Superior temporal gyrus (tissue), 1 donor: Measurements from ENCODE around the gene GLCE.

ENCODE experiments used
- DNase-seq: peaks from one replicate; pipeline ENCODE4 v3.0.0-alpha.2; 2016; ENCODE audit errors: extremely low spot score

Gene GLCE

DNA sequence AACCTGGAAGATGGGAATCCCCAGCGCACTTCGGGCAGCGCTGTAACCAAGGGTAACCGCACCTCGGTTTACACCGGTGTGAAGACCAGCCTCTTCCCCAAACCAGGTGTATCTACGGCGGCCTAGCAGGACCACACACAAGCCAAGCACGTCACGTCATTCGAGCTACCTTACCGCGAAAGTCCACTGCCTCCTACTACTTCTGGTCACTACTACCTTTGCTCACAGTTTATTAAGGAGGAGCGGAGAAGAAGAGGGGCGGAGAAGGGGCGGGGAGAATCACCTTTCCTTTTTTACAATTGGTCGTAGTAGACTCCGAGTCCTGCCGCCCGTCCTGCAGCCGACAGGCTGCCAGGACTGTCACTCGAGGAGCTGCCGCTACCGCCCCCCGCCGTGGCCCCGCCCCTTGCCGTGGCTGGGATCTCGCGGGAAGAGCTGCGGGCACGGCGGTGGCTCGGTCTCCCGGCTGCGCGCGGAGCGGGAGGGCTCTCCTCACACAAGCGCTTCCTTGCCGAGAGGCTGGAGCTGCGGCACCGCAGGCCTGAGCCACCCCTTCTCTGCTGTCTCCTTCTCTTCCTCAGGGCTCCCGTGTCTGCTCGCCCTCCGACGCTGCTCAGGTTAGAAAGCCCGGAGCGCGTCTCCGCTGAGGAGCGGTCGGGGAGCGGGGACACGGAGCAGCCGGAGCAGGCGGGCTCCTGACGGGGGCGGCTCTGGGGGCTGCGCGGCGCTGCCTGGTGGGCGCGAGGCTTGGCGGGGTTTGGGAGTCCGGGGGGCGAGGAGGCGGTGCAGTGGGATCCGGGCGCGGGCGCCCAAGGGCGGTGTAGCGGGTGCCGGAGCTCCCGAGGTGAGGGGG is at the start of gene GLCE:
GLCE (plus strand) TSS at position 495 of the 853 bp plus-strand sequence. CDS start 95,172 bp downstream, outside the sequence.
- peak; percentile 97 for DNase-seq

DNA sequence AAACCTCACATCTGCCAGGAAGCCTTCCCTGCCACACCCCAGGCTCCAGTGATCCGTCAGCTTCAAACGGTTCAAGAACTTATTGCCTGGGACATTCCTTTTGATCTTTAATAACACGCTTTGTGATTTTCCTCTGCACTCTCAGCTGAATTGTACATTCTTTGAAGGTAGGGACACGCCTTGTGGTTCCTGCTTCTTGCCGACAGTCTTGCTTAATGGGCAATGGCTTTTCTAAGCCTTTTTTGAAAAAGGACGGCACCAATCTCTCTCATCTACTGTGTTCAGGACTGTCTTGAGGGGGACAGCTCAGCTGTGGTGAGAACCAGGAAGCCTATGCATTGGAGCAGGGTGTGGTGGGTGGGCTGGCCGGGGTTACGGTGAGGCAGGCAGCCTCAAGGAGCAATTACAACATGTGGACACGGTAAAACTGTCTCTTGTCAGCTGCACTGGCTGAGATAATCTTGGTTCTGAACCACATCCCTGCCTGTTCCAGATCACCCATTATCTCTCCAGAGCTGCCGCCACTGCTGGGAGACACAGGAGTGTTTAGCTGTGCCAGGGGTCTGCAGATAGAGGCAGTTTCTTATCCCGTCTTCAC is 46.0 kb upstream of the GLCE start:
- DNase-seq: no peak

DNA sequence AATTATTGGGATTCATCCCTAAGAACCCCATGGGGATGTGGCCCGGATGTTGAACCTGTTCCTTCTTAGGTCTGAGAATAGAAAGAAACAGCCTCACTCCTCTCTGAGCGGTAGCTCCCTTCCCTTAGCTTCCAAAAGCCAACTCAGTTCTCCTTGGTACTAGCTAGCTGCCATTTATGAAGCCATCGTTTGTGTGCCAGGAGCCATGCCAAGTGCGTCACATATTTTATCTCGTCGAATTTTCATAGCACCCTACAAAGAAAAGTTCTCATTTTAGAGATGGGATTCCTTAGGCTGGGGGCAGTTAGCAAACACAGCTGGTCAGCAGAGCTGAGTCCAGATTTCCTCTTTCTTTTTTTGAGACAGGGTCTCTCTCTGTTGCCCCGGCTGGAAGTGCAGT is 45.4 kb upstream of the GLCE start:
- no peak for DNase-seq

DNA sequence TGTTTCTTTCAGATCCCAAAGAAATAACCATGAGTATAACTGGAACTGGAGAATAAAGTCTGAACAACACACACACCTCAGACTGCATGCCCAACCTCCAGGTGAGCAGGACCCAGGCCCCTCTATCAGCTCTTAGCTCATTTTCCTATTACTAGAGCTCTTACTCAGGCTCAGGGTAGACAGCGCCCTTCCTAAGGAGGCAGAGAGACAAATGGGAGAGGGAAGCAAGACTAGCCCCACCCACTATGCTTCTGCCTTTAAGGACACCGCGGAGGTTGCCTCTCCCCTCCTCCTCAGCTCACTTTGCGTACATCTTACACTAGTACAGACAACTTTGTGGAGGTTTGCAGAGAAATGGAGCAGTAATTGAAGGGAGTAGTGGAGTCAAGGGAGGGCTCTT is 44.0 kb upstream of the GLCE start:
- DNase-seq: no peak

DNA sequence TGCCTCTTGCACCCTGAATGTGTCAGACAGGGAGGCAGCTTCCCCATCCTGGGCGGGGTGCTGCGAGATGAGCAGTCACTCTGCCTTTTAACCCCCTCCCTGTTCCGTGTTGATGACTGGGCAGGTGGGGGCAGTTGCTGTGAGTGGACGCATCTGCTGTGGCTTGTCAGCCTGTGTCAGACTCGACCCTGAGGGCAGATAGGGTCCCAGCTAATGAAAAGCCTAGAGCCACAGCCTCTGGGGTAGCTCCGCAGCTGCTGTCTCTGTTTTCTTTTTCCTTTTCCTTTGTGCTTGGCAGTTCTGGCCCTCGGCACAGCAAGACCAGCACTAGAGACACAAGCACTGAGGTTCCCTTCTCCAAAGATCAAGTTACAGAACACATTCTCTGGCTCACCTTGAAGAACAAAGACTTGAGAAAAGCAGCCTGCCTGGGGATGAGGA is 43.0 kb upstream of the GLCE start:
- DNase-seq: no peak

DNA sequence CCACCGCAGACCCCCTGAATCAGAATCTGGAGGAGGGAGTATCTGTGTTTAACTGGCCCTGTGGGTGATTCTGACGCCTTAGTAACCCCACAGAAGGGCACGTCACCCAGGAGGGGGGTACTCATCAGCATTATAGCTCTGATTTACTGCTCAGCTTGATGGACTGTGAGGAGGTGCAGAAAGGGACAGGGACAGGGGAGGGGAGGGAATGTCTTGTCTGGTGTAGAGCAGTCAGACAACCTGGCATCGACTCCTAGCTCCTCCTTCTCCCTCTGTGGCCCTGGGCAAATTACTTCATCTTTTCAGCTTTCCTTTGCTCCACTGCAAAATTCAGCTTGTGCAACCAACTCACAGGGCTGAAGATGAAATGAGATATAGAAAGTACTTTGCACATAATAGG is 42.3 kb upstream of the GLCE start:
- DNase-seq: no peak

DNA sequence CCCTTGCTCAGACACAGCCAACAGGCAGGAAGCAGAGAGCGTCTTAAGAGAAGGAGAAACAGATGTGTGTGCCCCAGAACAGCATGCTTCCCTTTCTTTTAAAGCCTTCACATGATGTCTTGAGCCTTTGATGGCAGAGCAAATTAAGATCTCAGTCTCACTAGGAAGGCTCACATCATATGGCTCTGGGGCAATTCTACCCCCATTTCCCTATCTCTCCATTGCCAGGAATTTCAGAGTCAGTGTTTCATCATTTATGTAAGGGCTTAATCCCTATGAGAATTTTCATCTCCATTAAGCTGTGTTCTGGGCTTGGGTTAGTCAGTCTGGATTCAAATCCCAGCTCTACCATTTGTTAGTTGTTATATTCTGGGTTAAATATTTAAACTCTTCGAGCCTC is 41.4 kb upstream of the GLCE start:
- no peak for DNase-seq

DNA sequence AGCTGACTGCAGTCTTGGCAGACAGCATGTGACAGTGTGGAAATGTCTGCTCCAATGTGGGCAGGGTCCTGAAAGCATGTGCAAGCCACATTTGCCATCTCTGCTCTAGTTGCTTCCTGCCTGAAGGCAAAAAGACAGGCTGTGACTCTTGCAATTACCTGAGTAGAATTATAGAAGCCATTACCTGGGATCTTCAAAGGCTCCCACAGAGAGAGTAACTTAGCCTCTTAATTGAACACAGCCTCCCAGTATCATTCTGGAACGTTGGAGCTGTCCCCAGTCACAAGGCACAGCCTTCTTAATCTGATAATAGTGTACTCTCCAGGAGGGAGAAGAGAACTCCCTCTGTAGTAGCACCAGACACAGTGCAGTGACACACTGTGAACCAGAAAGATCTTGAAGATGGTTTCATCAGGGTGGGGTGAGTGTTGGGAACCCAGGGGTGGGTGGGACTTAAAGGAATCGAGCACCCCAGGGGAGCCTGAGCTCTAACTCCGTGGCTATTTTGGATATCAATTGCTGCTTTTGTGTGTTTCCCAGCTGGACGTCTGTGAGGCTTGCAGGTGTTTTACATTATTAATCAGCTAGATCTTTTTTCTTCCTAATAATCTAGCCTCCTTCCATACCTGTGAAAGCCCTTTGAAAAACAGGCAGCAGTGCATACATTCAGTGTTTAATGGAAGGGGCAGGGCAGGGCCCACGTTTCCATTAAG is 40.6 kb upstream of the GLCE start:
- no peak for DNase-seq

DNA sequence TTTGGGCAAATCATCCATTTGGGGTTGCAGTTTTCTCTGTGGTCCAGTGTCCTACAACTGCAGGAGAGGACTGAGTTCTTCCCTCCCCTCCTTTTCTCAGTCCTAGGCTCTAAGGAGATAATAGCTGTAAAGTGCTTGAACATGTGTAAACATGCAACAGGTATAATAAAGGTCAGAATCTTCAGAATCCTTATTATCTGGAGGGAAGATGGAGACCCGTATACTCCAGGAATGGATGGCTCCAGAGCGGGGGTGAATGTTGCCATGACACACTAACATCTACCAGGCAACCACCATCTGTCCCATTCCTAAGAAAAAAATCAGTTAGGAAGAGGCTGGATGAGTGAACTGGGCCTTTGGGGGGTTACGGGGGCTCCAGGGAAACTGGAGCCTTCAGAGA is 39.7 kb upstream of the GLCE start:
- DNase-seq: no peak

DNA sequence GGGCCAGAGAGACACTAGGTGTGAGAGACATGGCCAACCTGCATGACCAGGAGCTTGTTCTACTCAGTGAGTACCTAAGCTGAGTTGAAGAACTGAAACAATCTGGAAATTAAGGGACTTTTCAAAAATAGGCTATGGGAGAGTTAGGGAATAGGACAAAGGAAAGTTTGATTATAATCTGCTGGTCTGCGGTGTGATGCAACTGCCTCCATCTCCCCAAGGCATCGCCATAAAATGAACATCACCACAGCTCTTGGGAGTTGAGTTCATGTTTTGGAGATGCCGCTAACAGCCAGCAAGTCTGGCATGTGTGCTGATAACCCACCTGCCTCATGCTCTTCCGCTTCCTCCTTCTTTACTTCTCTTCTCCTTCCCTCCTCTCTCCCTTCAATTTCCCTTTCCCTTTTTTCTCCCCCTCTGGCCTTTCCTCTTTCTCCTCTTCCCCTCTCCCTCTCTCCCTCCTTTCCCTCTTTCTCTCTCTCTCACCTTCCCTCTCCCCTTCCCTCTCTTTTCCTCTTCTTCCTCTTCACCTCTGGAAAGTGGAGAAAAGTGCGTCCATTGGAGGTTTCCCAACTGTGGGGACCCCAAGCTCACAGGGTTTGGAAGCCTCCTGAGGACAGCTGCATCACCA is 39.1 kb upstream of the GLCE start:
- DNase-seq: no peak

DNA sequence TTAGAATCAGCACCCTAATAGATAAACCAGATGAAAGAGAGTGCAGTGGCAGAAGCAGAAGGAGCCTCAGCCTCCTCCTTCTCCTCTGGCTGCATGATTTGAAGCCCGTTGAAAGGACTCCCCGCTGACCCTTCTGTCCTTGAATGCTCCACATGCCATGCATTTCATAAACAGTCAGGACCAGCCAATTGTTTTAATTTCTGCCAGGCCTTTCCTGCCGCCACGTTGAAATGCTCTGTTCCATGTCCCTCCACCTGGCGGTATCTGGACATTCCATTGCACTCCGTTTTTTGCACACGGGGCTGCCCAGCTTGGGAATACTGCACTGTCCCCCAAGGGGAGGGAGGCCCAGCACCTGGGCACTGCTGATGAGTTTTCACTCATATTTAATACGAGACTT is 35.2 kb upstream of the GLCE start:
- DNase-seq: no peak

DNA sequence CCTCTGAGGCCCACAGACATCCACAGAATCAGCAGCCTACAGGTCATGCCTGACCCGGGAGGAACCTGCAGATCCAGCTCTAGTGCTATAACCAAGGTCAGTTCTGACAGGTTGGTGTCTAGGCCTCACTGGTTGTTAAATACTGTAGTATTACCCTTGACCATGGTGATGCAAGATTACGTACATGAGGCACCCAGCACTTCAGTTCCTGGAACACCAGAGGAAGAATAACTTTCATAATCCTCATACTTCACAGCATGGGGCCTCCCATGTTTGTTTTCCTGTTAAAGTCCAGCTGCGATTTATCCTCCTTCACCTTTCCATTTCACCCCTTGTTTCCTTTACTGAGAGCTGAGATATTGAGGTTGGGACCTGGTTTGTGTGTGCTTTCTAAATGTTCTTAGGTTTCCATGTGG is 34.4 kb upstream of the GLCE start:
- no peak for DNase-seq

DNA sequence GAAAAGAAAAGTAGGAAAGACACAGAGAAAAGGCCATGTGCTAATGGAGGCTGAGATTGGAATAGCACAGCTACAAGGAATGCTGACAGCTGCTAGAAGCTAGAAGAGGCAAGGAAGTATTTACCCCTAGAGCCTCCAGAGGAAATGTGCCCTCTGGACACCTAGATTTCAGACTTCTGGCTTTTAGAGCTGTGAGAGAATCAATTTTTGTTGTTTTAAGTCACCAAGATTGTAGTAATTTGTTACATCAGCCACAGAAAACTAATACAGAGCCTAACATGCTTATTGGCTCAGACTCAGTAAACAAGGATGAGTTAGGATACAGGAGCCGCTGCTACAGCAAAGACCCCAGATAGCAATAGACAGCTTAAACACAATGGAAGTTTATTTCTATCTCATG is 33.1 kb upstream of the GLCE start:
- DNase-seq: no peak

DNA sequence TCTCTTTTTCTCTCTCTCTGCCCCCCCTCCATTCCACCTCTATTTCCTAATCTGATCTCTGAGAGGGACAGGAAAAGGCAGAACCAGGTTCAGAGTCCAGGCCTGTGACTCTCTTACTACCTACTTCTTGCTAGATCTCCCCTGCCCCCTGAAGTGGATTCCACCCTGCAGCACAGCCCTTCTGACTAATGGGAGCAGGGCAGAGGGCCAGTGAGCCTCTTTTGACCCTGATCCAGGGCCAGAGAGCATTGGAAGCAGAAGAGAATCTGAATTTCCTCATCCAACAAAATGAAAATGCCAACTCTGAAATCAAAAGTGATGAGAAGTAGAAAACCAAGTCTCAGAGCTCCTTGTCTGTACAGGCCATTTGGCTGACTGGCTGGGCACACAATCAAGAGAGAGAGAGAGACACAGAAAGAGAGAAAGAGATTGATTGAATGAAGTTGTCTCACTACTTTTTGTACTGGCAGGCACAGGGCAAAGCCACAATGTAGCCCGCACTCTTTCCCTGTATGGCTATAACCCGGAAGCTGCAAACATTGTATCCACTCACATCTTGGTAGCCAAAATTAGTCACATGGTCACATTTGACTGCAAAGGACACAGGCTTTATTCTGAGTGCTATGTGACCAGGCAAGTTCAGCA is 31.6 kb upstream of the GLCE start:
- DNase-seq: no peak

DNA sequence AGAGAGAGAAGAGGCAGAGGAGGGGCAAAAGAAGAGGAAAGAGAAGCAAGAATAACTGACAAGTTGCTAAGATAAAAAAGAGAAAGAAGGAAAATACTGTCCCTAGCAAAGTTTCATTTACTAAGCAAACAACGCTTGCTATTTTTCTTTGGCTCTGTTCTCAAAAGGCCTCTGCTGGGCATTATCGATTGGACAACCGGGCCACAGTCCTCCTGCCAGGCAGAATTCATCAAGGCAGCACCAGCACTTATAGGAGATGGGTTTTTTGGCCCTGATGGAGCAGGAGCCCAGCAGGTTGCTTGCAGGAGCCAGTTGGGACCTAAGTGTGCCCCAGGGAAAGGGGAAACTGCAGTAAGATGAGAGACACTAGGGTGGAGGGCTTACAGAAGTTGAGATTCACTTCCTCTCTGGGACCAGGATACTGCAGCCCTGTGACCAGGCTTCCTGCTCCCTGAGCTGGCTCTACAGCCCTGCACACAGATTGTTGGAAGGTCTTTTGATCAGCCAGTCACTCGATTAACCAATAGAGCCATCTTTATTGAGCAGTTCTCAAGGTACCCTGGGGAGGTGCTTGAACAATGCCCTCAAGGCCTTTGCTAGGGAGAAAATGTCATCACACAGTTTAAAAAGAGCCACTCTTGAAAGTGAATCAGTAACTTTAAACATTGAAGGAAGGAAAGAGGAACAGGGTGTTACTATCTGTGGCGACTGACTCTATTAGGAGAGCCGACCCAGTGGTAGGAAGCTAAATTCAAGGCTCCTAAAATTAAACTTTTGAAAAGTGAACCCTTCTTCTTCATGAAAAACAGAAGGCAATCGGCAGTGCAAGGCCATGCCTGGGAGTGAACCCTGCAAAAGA is 28.8 kb upstream of the GLCE start:
- peak; percentile 40 for DNase-seq

DNA sequence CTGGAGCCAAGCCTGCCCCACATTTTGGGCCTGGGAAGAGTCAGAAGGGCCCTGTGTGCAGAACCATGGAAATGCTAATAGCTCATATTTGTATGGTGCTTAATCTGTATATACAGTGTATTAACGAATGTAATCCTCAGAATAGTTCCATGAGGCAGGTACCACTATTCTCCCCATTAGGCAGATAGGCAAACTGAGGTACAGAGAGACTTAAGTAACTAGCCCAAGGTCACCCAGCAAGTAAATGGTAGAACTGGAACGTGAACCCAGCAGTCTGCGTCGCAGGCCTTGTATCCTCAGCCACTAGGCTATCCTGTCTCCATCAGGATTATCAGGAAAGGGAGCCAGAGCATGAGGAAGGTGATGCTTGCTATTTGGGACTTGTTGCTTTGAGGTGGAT is 28.0 kb upstream of the GLCE start:
- no peak for DNase-seq

DNA sequence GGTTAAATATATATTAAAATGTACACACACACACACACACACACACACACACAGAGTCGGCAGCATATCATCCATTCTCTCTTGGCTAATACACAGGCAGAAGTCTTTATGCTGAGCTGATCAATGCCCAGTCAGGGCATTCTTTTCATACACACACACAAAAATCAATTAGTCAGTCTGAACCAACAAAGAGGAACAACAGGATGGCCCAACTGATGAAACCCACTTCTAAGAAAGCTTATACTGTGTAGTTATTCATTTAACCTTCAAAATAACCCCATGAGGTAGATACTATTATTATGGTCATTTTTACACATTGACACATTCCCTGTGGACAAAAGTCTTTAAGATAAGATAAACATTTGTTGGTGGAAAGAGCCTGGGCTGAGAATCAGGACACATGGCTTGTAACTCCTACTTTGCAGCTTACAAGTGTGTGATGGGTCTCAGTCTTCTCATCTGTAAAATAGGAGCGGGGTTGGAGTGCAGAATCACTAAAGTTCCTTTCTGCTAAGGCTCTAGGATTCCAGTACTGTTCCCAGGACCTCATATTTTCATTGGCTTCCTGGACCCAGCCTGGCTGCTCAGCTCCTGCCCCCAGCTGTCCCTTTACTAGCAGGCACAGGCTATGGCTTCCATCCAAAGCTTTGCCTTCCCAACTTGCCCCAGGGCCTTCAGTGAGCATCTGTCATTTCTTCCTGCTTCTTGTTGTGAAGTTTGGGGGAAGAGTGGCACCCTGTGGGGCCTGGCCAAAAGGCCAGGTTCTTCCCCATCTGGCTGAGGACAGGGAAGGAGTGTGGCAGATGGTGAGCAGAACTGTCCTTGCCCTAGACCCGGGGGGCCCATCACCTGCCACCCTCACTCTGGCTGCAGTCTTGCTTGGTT is 27.2 kb upstream of the GLCE start:
- DNase-seq: no peak

DNA sequence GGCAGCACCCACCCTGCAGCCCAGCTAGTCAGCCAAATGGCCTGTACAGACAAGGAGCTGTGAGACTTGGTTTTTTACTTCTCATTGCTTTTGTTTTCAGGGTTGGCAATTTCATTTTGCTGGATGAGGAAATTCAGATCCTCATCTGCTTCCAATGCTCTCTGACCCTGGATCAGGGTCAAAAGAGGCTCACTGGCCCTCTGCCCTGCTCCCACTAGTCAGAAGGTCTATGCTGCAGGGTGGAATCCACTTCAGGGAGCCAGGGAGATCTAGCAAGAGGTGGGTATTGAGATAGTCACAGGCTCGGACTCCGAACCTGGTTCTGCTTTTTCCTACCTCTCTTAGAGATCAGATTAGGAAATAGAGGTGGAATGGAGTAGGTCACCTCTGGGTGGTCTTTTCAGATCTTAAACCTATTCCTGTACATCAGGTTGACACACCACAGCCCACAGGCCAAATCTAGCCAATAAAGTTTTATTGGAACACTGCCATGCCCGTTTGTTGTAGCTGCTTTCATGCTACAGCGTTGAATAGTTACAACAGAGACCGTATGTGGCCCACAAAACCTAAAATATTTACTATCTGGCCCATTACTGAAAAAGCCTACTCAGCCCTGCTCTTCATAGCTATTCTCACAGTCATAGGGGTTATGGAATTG is 26.4 kb upstream of the GLCE start:
- DNase-seq: no peak

DNA sequence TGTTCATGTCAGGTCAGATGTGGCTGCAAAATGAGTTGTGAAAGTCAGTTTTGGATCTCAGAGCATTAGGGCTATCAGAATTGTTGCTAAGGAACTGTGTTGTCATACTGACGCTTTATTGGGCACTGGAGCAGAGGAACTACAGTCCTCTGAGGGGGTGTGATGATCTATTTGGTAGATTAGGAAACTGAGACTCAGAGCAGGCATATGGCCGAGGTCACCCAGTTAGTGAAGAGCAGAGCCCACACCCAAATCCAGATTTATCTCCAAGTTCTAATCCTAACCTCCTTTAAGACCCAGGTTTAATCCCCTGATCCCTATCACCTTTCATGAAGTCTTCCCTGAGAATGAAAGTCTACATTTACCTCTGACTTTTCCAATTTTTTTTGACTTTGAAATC is 25.6 kb upstream of the GLCE start:
- no peak for DNase-seq
